ENCODE data around the gene GABBR2.
"Not testable (repeated sequence)": the region's sequence is repeated elsewhere in the genome, so short reads cannot be mapped to it uniquely, and the experiment has no call there.

Gene GABBR2

GRCh38 chr9:98590101-98590500 lies 118.6 kb downstream of the GABBR2 start:
- DNase-seq, result no peak

DNA sequence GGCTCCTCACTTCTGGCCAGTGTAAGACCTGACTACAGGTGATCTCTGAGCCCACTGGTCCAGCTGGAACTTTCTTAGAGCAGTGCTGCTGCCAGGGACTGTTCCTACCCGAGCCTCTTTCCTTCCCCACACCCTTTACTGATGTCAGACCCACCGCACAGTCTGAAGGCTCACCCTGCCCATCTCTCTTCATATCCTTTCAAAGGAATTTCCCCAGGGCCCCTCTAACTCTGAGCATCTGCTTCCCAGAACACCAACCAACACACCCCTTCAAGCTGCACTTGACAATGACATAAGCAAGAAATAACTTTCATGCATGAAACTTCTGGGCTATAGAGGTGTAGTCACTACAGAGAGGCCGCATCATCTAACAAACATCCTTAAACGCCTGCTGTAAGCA lies 119.6 kb downstream of the GABBR2 start:
- no peak for DNase-seq

- DNase-seq, result not testable (repeated sequence)
Observed at GRCh38 chr9:98584853-98585438, 123.8 kb downstream of the GABBR2 start.

DNA sequence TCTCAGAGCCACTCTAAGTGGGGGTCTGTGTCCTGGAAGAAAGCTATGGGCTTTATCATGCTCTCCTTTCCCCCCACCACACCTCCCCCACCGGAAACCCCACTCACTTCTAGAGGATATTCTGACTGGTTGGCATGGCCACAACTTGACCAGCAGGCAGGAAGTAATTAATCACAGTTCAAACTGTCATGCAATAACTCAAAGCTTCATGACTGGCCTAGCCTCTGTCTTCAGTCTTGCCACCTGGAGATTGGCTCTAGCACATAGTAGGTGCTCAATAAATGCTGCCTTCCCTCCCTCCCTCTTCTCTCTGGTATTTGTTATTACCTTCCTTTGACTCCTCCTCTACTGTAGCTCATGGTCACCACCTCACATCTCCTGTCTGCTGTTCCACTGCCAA lies 124.7 kb downstream of the GABBR2 start:
- DNase-seq, result no peak

- DNase-seq, result no peak
Observed at GRCh38 chr9:98583417-98583816, 125.3 kb downstream of the GABBR2 start.

DNA sequence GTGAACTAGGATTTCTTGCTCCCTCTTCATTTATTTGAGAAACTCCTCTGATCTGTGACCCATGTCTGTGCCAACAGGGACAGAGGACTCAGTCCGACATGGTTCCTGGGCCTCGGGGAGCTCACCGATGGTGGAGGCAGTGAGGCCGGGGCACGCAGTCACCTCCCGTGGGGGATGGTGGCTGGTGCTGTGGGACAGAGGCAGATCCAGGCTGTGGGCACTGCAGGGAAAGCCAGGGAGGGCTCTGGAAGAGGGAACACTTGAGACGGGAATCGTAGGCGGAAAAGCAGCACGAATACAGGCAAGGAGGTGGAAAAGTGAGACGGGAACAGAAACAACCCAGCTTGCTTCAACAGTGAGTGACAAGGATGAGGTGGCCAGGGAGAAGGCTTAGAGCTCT lies 127.8 kb downstream of the GABBR2 start:
- no peak for DNase-seq

- no peak for DNase-seq
Observed at GRCh38 chr9:98579700-98580099, 129.0 kb downstream of the GABBR2 start.

DNA sequence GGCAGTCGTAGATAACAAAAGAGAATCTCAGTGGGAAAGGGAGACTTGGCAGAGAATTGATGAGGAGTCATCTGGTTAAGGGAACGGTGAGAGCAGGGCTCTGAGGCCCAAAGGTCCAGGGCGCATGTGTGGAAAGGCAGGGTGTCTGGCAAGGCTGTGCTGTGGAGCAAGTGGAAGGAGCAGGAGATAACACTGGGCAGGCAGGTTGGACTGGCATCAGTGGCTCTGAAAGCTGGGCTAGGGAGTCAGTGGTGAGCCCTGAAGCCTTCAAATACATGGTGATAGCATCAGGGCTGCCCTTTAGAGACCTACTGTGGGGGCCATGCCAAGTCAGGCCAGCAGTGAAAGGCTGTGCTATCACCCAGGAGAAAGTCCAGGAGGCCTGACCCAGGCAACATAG lies 131.3 kb downstream of the GABBR2 start:
- DNase-seq, result no peak

DNA sequence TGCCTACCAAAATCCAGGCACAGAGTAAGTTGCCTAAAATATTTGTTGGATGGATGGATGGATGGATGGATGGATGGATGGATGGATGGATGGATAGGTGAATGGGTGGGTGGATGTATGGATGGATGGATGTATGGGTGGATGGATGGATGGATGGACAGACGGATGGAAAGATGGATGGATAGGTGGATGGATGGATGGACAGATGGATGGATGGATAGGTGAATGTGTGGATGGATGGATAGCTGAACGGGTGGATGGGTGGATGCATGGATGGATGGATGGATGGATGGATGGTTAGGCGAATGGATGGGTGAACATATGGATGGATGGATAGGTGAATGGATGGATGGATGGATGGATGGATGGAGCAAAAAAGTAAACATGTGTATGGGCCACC lies 131.9 kb downstream of the GABBR2 start:
- no peak for DNase-seq

DNA sequence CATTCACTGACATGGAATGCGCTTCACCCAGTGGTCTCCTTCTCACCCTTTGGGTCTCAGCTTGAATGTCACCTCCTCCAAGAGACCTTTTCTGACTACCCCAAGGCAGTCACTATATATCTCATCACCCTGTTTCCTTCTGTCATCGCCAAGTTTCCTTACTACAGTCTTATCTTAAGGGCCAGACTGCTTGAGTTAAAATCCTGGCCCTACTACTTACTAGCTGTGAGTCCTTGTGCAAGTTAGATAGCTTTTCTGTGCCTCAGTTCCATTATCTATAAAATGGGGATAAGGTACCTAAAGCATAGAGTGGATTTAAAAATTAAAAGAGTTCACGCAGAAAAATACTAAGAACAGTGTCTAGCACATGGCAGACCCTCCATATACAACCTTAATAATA lies 132.4 kb downstream of the GABBR2 start:
- DNase-seq, result no peak

DNA sequence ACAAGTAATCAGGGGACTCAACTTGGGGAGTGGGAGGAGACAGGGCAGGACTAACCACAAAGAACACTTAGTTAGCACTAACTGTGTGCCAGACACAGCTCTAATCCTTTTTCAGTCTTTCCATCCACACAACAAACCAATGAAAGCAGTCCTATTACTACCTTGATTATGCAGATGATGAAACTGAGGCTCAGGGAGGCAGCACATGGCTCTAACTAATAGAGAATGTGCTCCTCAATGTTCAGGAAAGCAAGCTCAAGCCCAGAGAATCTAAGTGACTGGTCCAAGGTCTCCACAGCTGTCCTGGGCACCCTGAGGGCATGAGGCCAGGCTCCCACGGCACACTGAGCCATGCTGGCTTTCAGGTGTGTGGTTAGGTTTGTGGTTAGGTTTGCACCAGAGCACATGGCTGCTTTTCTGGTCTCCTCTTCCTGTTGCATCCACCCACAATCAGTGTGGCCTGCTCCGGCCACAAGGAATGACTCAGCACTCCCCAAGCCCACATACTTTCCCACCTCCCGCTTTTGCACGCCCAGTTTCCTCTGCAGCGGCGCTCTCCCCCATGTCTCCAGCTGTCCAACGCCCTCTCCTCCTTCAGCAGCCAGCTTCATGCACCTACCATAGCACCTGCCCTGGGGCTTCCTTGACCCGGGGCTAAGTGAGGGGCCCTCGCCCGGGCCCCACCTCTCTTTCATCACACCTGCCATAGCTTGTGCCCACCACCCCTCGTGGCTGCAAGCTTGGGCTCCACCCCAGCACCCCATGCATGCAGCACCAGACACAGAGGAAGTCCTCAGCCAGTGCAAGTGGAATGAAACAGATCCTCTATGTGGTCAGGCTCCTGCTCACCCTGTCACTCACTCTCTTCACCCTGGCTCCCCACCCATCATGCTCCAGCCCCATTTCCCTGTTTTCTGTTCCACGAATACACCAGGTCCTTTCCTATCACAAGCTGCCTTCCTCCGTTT lies 133.1 kb downstream of the GABBR2 start:
- DNase-seq, result no peak

DNA sequence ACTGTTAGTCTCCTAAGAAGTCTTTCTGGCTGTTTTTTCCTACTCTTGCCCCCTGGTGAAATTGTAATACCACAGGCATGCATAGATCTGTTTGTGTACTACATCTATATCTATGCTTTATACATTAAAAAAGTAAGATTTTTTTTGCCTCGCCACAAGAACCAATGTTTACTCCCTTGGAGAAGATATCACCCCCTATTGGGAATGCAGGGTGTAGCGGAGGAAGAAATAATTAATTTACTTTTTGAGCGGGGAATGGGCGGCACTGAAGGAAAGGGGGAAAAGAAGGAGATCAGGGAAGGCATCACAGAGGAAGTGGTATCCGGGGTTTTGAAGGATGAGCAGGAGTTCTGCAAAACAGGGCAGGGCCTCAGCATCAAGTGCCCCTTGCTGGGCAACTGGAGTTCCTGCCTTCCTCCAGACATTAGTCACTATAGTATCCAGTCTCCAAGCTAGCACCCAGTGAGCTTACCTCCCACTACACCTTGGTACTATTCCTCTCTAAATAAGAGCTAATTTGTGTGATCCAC lies 134.9 kb downstream of the GABBR2 start:
- no peak for DNase-seq

GRCh38 chr9:98572796-98573195 lies 135.9 kb downstream of the GABBR2 start:
- no peak for DNase-seq

GRCh38 chr9:98572054-98572627 lies 136.6 kb downstream of the GABBR2 start:
- no peak for DNase-seq

DNA sequence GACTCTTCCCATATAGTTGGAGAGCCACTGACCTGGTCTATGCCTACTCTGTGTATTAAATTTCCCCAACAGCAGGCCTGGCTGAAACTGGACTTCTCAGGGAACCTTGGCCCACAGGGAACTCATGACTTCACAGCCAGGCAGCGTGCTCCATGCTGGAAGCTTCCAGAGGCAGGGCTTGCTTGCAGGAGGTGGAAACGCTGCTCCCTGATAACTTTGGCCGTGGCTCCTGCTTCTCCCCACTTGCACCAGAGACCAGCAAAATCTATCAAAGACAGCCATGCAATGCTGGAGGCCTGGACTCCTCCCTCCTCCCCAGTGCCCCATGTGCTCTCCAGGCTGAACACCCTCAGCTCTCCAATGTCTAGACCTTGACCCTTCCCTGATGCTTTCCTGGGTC lies 137.1 kb downstream of the GABBR2 start:
- DNase-seq, result no peak

DNA sequence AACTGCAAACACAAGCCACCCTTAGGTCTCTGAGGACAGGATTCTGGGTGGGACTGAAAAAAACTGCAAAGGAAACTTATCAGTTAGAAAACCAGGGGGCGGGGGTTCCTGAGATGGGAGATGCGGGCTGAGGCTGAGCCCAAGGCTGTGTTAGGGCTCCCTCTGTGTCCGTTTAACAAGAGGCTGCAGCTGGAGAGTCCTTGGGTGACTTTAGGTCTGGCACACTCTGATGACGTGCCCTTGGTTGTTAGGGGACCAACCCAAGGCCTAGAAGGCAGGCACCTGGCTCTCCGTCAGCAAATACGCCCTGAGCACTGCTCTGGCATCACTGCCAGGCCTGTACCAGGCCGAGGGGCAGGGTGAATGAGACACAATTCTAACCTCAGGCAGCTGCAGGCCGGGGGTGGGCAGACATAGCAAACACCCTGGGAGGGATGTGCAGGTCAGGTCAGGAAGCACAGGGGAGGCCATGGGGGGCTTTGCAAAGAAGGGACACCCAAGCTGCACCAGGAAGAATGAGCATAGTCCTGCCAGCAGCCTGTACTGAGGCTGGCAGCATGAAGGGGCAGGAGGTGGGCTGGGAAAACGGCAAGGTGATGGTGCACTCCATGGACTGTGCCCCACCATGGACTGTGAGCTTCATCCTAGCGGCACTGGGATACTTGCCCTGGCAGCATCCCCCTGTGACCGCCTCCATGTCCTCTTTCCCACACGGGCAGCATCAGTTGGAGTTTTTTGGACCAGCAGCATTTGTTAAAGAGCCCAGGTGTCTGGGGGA lies 137.9 kb downstream of the GABBR2 start:
- DNase-seq, result no peak

DNA sequence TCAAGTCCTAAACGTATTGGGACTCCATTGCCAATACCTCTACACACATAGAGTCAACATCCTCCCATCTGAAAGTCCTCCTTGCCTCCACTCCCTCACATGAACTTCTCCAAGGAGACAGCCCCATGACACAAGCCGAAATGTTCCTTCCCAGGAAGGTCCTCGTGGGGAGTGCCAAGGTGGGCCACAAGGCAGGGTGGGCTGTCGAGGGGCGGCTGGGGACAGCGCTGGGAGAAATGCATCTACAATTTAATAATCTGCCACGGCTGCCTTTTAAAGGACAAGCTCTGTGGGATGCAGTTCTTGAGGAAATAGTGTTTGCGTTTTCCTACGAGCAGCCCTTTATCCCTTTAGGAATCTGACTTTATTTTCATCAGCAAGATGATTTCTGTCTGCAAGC lies 138.7 kb downstream of the GABBR2 start:
- DNase-seq, result no peak

DNA sequence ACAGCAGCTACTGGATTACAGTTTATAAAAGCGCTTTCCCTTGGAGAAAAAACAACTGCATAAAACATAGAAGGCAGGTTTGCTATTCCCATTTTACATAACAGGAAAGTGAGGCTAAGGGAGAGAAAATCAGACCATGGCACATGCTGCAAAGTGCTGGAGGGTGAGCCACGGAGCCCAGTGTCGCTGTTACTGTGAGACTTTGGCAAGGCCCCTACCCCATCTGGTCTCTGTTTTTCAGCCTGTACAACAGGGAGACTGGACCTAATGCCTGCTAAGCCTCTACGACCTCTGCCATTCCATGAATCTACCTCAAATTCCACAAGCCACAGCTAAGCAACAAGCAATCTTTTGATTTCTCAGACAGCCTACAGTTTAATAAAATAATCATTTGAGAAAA lies 139.2 kb downstream of the GABBR2 start:
- no peak for DNase-seq

DNA sequence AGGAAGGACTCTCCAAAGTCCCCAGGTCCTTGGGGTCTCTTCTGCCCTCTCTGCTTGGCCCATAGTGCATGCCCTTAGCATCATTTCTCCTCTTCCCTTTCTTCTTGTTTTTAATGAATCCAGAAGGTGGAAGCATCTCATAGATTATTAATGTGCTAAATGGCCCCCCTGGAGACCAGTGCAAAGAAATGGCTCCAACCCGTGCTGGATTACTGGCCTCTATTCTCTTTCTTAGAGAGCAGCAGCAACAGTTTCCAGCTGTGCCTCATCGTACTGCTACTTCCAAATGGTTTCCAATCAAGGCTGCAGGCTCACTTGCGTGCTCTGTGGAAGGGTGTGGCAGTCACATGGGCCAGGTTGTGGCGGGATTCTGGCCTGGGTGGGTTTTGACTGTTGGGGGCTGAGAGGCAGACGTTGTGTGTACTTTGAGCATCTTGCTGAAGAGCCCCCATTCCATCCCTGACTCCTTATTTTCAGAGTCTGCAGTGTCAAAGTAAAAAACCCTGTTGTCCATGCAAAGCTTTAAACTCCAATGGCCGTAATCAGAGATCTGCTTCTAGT lies 139.7 kb downstream of the GABBR2 start:
- no peak for DNase-seq

DNA sequence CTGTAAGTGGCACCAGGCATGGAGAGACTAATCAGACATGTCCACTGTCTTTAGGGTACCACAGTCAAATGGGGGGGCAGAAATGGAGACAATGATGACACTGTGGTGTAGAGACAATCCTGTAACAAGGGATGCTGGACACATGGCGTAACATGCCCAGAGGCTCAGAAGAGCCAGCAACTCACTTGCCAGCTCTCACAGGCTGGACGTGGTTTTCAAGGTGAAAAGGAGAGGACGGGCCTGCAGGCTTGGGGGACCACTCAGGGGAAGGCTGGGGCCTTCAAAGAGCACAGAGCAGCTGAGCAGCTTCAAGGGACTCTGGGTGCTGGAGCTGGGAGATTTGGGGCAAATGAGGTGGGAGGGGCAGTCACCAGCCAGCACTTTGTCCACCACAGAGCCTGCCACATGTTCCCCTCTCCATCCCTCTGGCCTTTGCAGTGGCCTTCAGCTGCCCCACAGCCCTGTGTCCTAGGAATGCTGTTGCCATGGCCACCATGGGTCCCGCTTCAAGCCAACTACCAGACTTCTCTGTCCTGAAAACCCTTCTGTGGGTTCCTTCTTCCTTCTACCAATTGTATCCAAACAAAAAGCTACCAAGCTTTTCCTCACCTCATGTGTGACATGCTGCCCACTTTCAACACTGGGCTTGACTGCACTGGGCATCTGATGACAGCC lies 140.4 kb downstream of the GABBR2 start:
- no peak for DNase-seq

DNA sequence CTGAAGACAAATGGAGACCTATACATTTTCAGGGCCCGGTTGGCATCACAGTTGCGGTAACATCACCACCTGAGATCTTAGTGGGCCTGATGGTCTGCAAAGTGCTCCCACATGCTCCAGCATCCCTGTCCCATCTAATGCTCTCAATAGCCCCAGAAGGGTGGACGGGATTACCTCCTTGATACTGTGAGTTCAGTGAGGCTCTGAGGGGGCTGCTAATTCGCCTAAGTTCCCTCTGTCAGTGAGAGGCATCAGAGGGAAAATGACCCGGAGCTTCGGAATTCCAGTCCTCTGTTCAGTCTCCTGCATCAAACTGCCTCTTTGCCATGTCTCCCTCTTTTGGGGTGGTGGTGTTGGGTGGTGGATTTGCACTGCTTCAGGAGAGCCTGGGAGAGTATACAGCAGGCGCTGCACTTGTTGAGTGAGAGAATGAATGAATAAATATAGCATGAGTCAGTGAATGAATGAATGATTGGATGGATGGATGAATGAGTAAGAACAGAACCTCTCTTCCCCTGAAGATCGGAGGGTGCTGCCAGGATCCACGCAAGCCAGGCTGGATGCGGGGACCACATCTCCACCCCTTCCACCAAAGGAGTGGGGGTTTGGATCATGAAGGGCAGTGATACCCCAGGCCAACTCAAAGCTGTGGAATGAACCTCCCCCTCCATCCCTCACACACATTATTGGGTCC lies 141.0 kb downstream of the GABBR2 start:
- no peak for DNase-seq

All from stimulated activated CD4-positive, alpha-beta T cell treated with anti-CD3 and anti-CD28 coated beads, Interleukin-4, amount 100 ng/mL, for 4 hours (primary cell).